ENCODE results near the gene APOA5. TPM values are rescaled to one million over a fixed set of nuclear protein-coding genes. Genes with fewer than 3 reads are reported as not detected.

APOA5 gene
- total RNA-seq, 1 experiment from 2014 or later: 0.20 TPM

GRCh38 chr11:116808262-116809175 lies 16.8 kb upstream of the APOA5 start:
- Mint-ChIP-seq H3K36me3 (no peaks in the 10 kb centered on the region), H3K4me1 (no peaks in the 10 kb centered on the region), H3K4me3 (no peak overlapping the region), H3K27ac (no peak overlapping the region), H3K9me3 (no peaks in the 10 kb centered on the region), H3K27me3 (ENCODE audit: low read depth) (no peaks in the 10 kb centered on the region)
- POLR2A ChIA-PET: no interaction called here
- no peak for TF ChIP-seq IRF2 (CRISPR knock-in tag; IDR thresholded peaks at IDR 0.05; ENCODE audit: borderline replicate concordance, low read depth)
- no peak for TF ChIP-seq NR1H2 (CRISPR knock-in tag; IDR thresholded peaks at IDR 0.05)
- TF ChIP-seq ZBTB21 (CRISPR knock-in tag; IDR thresholded peaks at IDR 0.05; ENCODE audit: borderline replicate concordance): no peak
- no peak for TF ChIP-seq NR3C1 (CRISPR knock-in tag; conservative IDR thresholded peaks at IDR 0.05; ENCODE audit: low read depth)
- no peak for TF ChIP-seq USF2 (CRISPR knock-in tag; IDR thresholded peaks at IDR 0.05)
- no peak for TF ChIP-seq FOXP4 (CRISPR knock-in tag; IDR thresholded peaks at IDR 0.05)
- DNase-seq (ENCODE audit: low spot score) (no peak), ATAC-seq (no peak)
- CTCF ChIA-PET: no interaction called here

DNA sequence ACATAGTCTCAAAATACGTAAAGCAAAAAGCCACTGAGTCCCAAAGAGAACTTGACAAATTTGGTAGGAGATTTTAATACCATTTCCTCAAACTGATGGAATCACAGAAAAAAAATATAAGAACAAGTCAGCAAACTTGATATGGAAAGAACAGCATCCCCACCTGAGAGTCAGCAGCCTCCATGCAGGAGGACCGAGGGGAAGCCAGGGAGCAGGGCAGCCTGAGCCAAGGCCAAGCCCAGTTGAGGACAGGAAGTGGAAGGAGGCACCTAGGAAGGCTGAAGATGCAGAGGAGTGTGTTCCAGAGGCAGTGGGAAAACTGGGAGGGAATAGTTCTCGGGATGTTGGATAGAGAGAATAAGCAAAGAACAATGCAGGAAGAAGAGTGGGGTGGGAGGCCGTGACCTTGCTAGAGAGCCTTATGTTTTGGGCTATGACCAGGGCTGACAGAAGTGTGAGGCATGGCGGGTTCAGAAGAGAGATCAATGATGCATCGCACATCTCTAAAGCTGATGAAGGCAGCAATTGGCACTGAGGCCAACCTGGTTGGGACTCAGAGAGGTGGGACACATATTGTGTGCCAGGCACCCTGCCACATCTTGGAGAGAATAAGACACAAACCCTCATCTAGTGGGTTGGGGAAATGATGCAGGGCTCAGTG lies 16.1 kb upstream of the APOA5 start:
- no peaks in the 10 kb centered on the region for H3K4me1 Mint-ChIP-seq
- CTCF ChIA-PET: interaction anchor here (1.0 kb wide), 1 partner anchor 16 kb away, joined by 3 read pairs; the partner anchor contains the start of gene APOA5
- no peaks in the 10 kb centered on the region for H3K36me3 Mint-ChIP-seq
- TF ChIP-seq NFYB (CRISPR knock-in tag; conservative IDR thresholded peaks at IDR 0.05; ENCODE audit: low read depth): no peak
- TF ChIP-seq, protein P1, sequence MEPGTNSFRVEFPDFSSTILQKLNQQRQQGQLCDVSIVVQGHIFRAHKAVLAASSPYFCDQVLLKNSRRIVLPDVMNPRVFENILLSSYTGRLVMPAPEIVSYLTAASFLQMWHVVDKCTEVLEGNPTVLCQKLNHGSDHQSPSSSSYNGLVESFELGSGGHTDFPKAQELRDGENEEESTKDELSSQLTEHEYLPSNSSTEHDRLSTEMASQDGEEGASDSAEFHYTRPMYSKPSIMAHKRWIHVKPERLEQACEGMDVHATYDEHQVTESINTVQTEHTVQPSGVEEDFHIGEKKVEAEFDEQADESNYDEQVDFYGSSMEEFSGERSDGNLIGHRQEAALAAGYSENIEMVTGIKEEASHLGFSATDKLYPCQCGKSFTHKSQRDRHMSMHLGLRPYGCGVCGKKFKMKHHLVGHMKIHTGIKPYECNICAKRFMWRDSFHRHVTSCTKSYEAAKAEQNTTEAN (CRISPR knock-in tag; IDR thresholded peaks at IDR 0.05): no peak
- DNase-seq (ENCODE audit: low spot score) (no peak), ATAC-seq (no peak)
- POLR2A ChIA-PET: no interaction called here
- H3K4me3 Mint-ChIP-seq: no peak overlapping the region
- H3K9me3 Mint-ChIP-seq: no peaks in the 10 kb centered on the region
- H3K27me3 Mint-ChIP-seq (ENCODE audit: low read depth): no peaks in the 10 kb centered on the region; the same call in 1 of the 2 replicates
- no peak overlapping the region for H3K27ac Mint-ChIP-seq

- H3K36me3 Mint-ChIP-seq: no peaks in the 10 kb centered on the region
- H3K27ac Mint-ChIP-seq: no peak overlapping the region
- CTCF ChIA-PET: interaction anchor here (0.6 to 2.2 kb wide), 2 partner anchors 13 to 244 kb away, joined by 8 to 9 read pairs; partner anchors contain the start of gene APOA5
Observed at GRCh38 chr11:116804001-116804400, 12.3 kb upstream of the APOA5 start.

More at GRCh38 chr11:116804001-116804400, 12.3 kb upstream of the APOA5 start:
- ATAC-seq (no peak), DNase-seq (ENCODE audit: low spot score) (no peak)
- Mint-ChIP-seq H3K27me3 (ENCODE audit: low read depth) (no peaks in the 10 kb centered on the region; the same call in 1 of the 2 replicates), H3K4me3 (no peak overlapping the region), H3K4me1 (no peaks in the 10 kb centered on the region), H3K9me3 (no peaks in the 10 kb centered on the region)
- POLR2A ChIA-PET: no interaction called here
- no peak for TF ChIP-seq EMX1 (CRISPR knock-in tag; IDR thresholded peaks at IDR 0.05)
- no peak for TF ChIP-seq AFF4 (CRISPR knock-in tag; IDR thresholded peaks at IDR 0.05; ENCODE audit: borderline replicate concordance)
- TF ChIP-seq CREB1 (CRISPR knock-in tag; IDR thresholded peaks at IDR 0.05): no peak
- no peak for TF ChIP-seq ATF1 (CRISPR knock-in tag; IDR thresholded peaks at IDR 0.05)
- no peak for TF ChIP-seq SP1 (CRISPR knock-in tag; conservative IDR thresholded peaks at IDR 0.05)
- TF ChIP-seq PRRX2 (CRISPR knock-in tag; IDR thresholded peaks at IDR 0.05): no peak
- TF ChIP-seq FOXP4 (CRISPR knock-in tag; IDR thresholded peaks at IDR 0.05): no peak
- TF ChIP-seq ESRRA (CRISPR knock-in tag; IDR thresholded peaks at IDR 0.05; ENCODE audit: borderline replicate concordance): no peak
- no peak for TF ChIP-seq OVOL2 (CRISPR knock-in tag; IDR thresholded peaks at IDR 0.05; ENCODE audit: borderline replicate concordance)

All from WTC11 (cell line).